Hepatocyte (in vitro differentiated cells): Measurements from ENCODE around the gene UQCC2.

Experiments
- EZH2phosphoT487 ChIP-seq: fragments of 200-600 bp; sonication (generic); IDR thresholded peaks from one replicate; pipeline ENCODE4 v1.6.1; 2018; ENCODE audit warnings: antibody characterized with exemption, mild to moderate bottlenecking, low read depth, moderate library complexity; ENCODE audit not compliant: unreplicated experiment, severe bottlenecking
- TF ChIP-seq, protein P1 (sequence below): fragments of 200-600 bp; sonication (generic); IDR thresholded peaks from 2 replicates; pipeline ENCODE4 v1.5.1; 2016; ENCODE audit warnings: antibody characterized with exemption, mild to moderate bottlenecking; ENCODE audit not compliant: poor library complexity

DNA sequence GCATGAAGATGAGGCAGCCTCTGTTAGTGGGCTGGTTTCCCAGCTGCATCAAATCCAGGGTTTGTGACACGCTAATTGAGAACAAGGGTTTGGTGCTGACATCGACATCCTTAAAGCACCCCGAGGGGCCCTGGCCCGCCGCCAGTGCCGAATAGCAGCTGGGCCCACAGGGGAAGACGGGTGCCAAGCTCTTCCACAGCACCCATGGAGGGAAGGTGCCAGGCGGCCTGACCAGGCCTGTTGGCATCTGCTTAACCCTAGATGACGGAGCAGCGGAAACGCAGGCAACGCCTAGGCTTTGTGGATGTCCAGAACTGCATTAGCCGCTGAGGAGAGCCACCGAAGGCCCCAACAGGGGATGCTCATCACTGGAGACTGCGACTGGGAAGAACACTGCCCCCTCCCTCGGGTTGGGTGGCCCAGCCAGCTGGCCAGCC lies 16.0 kb downstream of the UQCC2 start:
- TF ChIP-seq EZH2phosphoT487 = no peak
- TF ChIP-seq, protein P1, sequence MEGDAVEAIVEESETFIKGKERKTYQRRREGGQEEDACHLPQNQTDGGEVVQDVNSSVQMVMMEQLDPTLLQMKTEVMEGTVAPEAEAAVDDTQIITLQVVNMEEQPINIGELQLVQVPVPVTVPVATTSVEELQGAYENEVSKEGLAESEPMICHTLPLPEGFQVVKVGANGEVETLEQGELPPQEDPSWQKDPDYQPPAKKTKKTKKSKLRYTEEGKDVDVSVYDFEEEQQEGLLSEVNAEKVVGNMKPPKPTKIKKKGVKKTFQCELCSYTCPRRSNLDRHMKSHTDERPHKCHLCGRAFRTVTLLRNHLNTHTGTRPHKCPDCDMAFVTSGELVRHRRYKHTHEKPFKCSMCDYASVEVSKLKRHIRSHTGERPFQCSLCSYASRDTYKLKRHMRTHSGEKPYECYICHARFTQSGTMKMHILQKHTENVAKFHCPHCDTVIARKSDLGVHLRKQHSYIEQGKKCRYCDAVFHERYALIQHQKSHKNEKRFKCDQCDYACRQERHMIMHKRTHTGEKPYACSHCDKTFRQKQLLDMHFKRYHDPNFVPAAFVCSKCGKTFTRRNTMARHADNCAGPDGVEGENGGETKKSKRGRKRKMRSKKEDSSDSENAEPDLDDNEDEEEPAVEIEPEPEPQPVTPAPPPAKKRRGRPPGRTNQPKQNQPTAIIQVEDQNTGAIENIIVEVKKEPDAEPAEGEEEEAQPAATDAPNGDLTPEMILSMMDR = no peak
